NCI-H2107 treated with DMSO at 0.1 percent for 48 hours (cell line): ENCODE data around the gene PRKN.

Source experiments
- DNase-seq: peaks from one replicate; lab custom pipeline; 2025; ENCODE audit not compliant: unreplicated experiment; lab: John Stamatoyannopoulos, UW

The PRKN gene

GRCh38 chr6:161414180-161414579 lies 1313.4 kb downstream of the PRKN start:
- no peak for DNase-seq

DNA sequence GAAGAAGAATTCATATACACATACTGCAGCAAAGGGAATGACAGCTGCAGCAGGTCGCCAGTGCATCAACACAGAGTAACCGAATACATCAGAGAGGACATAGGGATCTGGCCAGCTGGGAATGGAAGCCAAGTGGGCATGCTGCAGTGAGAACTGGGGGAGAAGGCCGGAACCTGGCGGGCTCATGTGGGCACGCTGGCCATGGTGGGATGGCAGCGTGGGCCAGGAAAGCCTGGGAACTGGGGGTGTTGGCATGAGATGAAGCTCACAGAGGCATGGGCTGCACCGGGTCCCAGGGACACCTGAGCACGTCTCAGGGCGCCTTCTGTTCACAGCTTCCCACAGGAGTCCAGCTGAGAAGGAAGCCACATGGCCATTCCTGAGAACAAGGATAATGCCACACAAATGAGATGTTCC lies 1314.2 kb downstream of the PRKN start:
- DNase-seq = no peak

- no peak for DNase-seq
Measured at GRCh38 chr6:161412795-161413194, 1314.8 kb downstream of the PRKN start.

- DNase-seq = no peak
Measured at GRCh38 chr6:161411265-161411944, 1316.2 kb downstream of the PRKN start.

DNA sequence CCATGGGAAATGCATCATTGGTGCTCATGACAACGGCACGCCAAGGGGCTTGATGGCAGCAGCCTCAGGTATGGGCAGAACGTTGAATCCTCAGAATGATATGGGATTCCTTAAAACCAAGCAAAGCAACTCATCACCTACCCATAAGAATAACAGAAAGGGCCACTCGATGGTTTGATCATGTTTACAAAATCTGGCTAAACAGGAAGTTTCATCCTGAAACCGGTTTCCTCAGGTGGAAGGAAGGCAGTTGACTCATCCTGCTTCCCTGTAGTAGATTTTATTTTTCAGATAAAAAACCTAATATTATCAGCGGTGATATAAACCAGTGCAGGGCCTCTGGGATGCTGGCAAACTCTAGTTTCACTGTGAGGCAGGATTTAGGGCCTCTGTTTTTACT lies 1316.8 kb downstream of the PRKN start:
- DNase-seq = no peak

- DNase-seq = no peak
Measured at GRCh38 chr6:161410076-161410475, 1317.5 kb downstream of the PRKN start.

- no peak for DNase-seq
Measured at GRCh38 chr6:161409353-161409752, 1318.2 kb downstream of the PRKN start.

GRCh38 chr6:161408041-161408440 lies 1319.5 kb downstream of the PRKN start:
- no peak for DNase-seq

DNA sequence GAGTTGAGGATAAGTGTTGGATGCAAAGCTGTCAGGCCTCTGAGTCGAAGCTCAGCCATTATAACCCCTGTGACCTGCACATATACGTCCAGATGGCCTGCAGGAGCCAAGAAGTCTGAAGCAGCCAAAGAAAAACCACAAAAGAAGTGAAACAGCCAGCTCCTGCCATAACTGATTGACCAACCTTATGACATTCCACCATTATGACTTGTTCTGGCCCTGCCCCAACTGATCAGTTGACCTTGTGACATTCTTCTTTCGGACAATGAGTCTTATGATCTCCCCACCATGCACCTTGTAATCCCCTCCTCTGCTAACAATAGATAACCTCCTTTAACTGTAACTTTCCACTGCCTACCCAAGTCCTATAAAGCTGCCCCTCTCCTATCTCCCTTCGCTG lies 1320.0 kb downstream of the PRKN start:
- no peak for DNase-seq

DNA sequence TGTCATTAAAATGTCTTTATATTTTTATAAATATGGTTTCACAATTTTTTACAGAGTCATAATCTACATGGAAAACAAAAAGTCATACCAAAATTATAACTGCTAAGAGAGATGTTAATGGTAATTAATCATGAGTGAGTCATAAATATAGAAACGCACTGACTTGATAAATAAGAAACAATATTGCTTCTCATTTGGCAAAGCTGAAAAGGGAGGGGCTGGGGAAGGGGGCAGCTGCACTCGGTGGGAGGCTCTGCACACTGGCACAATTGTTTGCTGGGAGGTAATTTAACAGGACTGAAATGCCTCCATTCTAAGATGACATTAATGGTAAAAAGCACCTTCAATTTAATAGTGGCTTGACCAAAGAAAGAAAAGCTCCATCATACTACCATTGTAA lies 1320.5 kb downstream of the PRKN start:
- no peak for DNase-seq

DNA sequence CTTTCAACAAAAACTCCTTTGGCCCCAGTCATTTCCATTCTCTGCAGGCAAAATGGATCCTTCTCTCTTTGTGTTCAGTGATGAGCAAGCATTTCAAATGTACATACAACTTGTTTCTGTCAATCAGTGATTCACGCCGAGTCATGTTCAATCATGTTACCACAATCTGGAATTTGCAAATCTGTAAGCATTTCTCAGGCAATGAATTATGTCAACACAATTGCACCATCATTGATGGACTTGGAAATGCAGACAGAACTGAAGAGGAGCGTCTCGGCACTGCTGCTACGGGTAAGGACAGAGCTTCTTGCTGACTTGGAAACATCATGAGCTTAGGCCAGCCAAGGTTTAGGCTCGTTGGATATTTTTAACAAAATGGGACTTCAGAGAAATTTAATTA lies 1320.9 kb downstream of the PRKN start:
- DNase-seq = no peak

DNA sequence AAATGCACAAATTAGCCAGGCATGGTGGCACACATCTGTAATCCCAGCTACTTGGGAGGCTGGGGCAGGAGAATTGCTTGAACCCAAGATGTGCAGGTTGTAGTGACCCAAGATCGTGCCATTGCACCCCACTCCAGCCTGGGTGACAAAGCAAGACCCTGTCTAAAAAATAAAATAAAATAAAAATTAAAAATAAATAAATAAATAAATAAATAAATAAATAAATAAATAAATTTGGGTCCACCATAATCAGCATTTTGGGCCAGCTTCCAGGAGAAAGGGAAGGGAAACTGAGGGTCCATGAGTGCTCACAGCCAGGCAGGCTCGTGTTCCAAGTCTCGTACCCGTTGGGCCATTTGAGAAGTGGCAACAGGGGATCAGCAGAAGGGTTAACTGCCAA lies 1322.1 kb downstream of the PRKN start:
- no peak for DNase-seq

DNA sequence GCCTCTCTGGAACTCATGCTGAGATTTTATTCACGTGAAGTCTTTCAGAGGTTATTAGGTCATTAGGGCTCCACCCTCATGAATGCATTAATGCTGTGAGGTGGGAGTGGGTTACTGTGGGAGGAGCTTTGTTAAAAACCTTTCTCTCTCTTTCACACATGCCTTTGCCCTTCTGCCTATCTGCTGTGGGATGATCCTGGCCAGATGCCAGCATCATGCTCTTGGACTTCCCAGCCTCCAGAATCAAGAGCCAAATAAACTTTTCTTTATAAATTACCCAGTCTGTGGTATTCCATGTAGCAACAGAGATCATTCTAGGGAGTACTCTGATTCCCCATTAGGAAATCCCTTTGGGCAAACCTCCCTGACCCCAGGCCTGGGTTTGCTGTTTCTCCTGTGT lies 1323.8 kb downstream of the PRKN start:
- DNase-seq = no peak

GRCh38 chr6:161401587-161402309 lies 1325.8 kb downstream of the PRKN start:
- DNase-seq = no peak

GRCh38 chr6:161400671-161401070 lies 1326.9 kb downstream of the PRKN start:
- DNase-seq = no peak

DNA sequence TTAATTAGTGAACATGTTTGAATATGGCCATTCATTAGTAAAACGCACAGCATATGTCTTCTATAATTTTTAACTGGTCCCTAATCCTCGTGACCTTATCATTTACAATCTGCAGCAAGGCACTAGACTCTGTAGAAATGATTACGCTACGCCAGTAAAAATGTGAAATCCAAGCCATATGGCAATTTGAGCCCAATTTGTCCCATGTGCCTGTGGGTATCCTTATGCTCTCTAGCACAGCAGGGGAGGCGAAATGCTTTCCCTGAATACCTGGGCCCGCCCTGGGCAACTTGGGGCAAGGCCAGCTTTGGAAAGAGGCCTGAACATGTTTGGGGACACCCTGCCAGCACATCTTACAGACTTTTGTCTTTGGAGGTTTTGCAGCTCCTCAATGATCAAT lies 1331.0 kb downstream of the PRKN start:
- no peak for DNase-seq

DNA sequence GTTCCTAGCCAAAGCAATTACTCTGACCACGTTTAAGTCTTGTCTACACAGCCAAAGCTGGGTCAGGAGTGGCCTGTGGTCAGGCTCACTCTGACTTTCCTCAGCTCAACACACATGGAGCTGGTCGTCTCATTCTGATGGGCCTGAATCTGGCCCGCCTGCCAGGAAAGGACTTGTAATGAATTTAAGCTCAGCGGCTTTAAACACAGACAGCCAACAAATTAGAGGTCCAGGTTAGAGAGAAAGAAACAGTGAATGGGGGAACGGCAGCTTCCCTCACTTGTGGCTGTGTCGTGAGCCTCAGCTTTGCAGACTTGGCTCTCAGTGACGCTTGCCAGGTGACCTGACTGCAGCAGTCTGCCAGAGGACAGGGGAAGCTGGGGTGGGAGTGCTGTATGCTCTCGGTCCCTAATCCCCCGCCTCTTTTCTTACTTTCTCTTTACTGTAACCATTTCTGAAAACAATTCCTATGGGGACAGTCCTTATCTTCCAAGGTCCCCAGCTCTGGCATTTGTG lies 1331.8 kb downstream of the PRKN start:
- no peak for DNase-seq

DNA sequence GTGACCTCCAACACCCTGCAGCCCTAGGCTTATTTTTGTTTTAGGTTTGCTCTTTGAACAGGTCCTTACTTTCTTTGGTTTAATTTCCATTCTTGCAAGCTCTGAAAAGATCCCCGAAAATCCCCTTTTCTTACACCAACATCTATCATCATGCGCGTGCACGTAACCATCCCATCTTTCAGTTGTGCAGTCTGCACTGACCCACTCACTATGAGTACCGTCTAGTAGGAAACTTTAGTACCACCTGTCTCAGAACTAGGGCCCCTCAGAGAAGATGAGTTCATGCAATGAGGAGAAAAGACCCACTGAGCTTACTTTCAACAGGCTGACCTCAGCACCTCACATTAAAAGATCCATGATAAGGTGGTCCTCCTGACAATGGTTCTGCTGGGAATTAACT lies 1333.1 kb downstream of the PRKN start:
- no peak for DNase-seq

DNA sequence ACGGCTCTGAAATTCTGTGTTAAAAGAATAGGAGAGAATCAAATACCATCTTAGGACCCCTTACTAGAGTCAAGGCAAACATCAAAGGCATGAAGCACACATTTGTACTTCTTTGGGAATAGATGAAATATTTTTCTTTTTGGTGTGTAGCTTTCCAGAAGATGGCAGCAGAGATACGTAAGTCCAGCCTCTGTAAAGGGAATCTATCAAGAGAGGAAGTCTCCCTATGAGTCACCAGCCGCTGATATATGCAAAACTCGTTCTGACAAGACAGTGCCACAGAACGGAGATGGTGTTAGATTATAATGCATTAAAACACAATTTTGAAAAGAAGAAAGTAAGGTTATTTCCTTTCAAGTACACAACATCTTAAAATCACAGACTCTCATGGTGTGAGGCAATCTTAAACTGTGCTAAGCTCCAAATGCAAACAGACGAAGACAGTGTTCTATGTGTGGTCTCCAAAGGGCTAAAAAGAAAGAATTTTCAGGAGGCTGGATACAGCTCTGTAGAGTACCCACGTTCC lies 1333.7 kb downstream of the PRKN start:
- DNase-seq = peak; percentile 22

- DNase-seq = no peak
Measured at GRCh38 chr6:161393292-161393691, 1334.3 kb downstream of the PRKN start.

DNA sequence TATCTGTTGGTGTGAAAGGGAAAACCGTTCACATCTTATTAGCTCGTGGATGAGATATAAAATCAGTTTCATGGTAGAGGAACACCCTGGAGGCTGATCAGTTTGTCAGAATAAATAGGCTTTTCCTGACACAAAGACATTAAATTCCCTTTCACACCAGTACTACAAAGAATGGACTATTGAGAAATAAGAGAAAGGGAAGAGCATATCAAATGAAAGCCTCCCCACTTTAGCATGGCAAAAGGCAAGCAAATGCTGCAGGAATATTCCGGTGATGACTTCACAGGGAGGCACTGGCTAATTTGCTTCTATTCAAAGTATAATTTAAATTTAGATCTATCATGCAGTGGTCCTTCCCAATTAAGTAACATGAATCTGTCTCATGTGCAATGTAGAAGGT lies 1337.8 kb downstream of the PRKN start:
- DNase-seq = no peak

DNA sequence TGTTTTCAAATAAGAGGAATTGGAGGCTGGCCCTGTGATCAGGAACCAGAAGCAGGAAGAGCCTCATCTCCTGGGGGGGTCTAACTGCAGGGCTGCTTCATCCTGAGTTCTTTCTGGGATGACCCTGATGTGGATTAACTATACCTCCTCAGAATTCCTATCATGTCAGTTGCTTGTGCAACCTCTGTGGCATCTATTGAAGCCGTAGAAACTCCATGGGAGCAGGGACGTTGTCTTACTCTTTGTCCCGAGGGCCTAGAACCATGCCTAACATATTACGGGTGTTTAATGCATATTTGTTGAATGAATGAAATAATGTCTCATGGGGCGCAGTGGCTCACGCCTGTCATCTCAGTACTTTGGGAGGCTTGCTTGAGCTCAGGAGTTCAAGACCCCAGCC lies 1343.6 kb downstream of the PRKN start:
- DNase-seq = no peak
